ENCODE measurements around the gene POLR1C. TPM values are rescaled to one million over a fixed set of nuclear protein-coding genes. Genes with fewer than 3 reads are reported as not detected.
"Not testable (repeated sequence)": the region's sequence is repeated elsewhere in the genome, so short reads cannot be mapped to it uniquely, and the experiment has no call there.

The POLR1C gene
- total RNA-seq, 1 donor from 2014 or later = 36.1 TPM

DNA sequence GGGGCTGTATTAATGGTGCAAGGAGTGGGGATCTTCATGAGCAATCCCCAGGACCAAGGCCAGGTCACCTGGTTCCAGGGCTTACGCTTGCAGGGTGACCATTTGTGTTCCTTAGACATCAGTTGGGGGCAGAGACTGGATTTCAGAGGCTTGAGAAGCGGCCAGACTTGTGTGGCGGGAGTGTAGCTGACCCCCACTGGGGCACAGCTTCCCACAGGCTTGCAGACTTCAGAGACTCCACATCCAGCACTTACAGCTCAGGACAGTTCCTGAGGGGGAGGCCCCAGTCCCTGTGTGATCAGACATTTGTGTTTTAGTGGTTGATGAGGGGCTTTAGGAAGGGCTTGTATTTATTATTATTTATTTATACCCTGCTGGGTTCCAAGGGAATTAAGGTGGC is 24.2 kb upstream of the POLR1C start:
- no peak for DNase-seq (ENCODE audit: low read depth)

DNA sequence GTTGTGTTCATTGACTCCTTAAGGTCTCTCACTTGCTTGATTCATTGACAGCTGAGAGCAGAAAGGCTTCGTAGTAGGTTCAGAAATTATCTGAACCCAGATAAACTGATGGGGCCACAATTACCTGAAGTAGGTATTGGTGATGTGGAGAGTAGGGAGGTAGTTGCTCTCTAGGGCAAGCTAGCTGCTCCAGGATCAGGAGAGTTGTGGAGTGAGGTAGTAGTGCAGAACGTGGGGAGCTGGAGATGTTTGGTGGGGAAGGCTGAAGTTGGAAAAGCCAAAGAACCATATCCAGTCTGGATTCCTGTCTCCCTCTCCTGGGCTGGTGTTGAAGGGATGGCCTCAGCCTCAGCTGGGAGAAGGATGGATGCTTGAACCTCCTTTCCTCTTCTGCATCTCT is 23.7 kb upstream of the POLR1C start:
- DNase-seq (ENCODE audit: low read depth) = no peak

DNA sequence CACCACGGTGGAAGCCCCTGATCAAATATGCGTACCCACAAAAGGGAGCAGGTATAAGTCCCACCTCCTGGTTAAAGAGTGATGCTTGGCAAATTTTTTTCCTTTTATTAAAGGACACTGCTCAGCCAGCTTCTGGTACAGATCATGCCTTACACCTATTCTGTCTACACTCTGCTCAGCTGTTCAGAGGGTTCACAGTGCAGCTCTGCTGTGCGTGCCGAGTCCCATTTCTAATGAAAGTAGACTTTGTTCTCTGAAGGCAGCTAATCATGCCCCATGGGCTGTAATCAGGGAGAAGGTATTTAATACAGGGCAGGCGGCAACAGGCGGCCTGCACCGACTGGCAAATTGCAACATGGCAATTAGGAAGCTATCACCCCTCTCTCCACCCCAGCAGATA is 23.1 kb upstream of the POLR1C start:
- DNase-seq (ENCODE audit: low read depth) = no peak

DNA sequence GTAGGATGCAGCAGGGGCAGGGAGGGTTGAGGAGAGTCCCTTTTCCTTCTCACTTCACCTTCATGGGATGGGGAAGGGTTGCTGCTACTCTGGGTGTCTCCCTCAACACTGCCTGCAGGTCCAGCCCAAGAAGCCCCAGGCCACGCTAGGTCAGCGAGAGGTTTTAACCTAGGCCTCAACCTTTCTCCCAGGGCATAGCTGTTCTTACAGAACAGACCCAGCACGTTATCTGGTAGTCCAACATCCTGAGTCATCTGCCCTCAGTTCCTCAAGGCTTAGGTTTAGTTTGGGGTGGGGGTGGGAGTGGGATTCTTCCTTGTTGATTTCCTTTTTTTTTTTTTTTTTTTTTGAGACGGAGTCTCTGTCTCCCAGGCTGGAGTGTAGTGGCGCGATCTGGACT is 22.6 kb upstream of the POLR1C start:
- DNase-seq (ENCODE audit: low read depth) = no peak

DNA sequence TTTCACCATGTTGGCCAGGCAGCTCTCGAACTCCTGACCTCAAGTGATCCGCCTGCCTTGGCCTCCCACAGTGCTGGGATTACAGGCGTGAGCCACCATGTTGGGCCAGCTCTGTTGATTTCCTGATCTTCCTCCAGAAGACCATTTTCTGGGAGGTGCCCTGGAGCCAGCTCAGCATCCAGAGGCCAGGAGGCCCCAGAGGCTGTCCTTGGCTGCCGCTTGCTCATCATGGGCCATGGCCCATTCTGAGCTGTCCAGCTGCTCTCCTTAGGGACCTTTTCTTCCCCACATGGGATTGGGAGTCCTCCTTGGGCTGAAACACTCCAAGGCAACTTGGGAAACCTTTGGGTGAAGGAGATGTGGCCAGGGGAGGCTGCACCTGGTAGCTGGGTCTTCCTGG is 22.1 kb upstream of the POLR1C start:
- no peak for DNase-seq (ENCODE audit: low read depth)

DNA sequence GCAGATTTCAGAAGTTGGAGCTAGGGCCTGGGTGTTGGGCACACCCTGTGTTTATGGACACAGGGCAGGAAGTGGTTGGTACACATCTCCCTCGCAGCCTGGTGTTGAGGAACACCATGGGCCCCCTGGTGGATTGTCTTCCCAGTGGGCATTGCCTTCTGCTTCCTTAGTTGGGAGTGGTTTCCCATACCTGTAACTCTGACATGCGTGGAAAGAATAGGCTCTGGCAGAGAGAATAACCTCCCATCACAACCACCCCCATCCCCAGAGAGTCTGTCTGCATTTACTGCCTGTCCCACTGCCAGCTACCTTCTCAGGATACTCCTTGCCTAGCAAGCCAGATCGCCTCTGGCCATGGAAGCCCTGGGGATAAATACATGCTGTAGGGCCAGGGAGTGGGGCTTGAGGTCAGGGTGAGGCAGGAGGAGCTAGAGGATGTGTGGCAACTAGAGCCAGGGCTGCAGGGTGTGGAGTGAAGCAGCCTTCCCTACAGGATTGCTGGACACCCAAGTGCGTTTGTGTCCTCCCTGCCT is 21.4 kb upstream of the POLR1C start:
- DNase-seq (ENCODE audit: low read depth) = no peak

DNA sequence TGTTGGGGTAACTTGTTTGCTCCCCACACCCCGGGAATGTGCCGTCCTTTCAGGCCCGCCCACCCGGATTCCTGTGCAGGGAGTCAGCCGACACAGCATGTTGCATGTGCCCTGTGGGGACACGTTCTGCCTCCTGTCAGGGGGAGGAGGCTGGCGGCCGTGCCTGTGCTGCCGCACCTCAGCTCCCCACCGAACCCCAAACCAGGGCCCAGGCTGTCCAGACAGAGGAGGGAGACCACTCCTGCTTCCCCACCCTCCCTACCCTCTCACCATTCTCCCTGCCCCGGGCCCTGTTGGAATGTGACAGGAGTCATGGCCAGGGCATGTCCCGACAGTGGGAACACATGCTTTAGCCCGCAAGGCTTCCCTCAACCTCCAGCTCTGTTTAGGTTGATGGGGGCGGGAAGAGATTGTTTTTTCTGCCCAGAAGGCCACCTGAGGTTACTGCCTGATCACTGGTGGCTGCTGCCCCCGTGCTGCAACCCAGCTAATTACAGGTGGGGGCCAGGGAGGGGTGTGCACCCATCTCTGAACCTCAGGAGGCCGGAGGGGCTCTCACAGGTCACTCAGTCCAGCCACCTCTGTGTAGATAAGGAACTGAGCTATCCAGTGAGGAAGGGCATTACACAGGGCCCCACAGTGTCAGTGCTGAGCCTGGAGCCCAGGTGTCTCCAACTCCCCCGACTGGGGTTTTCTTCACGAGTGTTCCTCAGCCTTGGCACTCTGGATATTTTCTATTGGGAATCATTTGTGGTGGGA is 20.3 kb upstream of the POLR1C start:
- peak; percentile 62 for DNase-seq (ENCODE audit: low read depth)

DNA sequence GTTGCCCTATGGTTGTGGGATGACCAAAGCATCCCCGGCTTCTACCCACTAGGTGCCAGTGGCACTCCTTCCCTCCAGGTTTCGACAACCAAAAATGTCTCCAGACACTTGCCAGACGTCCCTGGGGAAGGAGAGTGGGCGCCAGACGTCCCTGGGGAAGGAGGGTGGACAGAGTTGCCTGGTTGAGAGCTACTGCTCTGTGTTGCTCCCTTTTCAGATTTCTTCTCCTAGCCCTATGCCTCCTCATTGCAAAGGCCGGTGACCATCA is 19.8 kb upstream of the POLR1C start:
- DNase-seq (ENCODE audit: low read depth) = no peak

DNA sequence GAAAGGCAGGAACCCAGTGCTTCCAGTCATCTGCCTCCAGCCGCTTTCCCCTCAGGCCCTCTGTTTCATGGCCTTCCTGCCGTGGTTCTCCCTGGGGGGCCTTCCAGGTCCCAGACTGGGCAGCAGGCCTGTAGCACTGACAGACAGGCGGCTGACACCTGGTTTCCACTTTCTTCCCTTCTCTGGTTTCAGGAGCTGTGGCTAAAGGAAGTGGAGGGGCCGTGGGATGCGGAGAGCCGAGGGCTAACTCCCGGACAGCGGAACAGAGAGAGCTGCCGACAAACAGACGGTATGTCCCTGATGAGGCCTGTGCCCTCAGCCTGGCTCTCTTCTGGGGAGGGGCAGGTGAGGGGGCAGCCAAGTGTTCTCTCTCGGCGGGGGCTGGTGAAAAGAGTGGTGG is 19.2 kb upstream of the POLR1C start:
- DNase-seq (ENCODE audit: low read depth) = no peak

DNA sequence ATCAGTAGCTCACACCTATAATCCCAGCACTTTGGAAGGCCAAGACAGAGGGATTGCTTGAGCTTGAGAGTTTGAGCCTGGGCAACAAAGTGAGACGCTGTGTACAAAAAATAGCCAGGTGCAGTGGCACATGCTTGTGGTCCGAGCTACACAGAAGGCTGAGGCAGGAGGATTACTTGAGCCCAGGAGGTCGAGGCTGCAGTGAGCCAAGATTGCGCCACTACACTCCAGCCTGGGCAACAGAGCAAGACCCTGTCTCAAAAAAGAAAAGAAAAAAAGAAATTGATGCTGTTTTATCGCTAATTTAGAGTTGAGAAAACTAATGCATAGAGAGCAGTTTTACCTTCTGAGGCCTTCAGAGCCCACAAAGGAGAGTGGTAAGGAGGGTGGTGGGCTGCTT is 18.6 kb upstream of the POLR1C start:
- not testable (repeated sequence) for DNase-seq (ENCODE audit: low read depth)

DNA sequence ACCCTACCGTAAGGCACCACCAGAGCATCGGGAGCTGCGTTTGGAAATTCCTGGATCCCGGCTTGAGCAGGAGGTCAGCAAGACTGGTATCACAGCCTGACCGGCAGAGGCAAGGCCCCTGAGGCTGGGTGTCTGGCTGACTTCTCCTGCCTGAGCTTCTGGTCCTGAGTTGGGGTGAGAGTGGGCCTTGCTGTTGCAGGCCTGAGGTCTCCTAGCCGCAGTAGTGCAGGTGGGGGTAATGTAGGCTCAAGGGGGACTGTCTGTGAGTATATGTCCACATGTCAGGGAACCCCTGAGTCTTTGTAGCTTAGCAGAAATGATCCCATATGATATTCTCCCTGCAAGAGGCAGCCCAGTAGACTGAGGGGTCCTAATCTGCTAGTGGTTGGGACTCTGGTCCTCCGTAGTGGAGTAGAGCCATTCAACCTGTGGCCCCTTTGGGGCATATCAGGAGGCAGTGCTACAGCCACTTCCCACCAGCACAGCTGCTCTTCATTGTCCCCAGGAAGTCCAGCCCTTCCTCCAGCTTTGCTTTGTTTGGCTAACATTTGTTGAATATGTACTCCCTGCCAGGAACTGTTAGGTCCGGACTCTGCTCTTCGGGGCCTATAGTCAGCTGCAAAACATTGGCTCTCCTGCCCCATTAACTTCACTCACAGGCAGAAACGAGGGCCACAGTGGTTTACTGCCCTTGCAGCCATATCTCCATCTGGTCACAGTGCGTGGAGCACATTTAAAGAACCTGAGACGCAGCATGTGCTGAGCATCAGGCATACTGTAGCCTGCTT is 17.7 kb upstream of the POLR1C start:
- no peak for DNase-seq (ENCODE audit: low read depth)

DNA sequence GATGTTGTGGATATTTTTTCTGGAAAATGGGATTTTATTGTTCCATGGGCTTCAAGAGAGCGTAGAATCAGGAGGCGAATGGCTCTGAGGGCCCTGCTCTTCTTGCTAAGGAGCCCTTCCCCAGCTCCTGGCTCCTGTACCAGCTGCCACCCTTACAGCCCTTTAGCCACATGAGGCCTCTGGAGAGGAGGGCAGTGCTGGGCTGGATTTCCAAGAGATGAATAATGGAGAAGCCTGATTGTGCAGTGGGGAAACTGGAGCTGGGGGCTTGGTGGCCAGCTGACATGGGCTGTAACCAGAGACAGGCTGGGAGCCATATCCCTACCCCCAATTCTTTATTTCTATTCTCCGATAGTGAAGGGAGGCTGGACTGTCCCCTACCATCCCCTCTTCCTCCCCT is 16.0 kb upstream of the POLR1C start:
- no peak for DNase-seq (ENCODE audit: low read depth)

DNA sequence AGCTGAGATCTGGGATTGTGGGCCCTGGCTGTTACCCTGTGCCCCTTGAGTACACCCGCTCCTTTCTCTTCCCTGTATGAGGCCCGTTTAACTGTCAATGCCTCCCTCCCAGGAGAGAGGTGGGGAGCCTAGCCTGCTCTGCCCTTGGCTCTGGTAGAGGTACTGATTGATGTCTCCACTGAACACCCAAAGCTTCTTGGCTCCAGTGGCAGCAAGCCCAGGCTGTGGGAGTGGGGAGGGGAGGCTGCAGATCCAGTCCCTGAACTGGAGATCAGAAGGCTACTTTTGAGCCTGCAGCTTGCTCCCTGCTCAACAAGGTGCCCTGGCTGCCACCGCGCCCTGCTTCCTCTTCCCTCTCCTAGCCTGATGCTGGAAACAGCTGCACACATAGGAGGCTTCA is 14.2 kb upstream of the POLR1C start:
- no peak for DNase-seq (ENCODE audit: low read depth)

DNA sequence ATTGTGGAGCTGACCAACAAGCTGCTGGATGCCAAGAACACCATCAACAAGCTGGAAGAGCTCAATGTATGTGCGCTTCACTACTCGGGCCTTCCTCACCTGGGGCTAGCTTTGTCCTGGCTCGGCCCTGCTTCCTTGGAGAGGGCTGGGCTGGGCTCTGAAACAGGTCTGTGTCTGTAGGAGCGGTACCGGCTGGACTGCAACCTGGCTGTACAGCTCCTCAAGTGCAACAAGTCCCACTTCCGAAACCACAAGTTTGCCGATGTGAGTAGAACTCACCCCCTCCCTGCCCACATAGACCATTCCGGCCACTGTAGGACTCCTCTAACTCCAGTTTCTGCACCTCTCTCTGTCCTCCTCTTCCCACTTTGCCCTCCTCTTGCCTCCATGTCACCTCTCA is 13.4 kb upstream of the POLR1C start:
- DNase-seq (ENCODE audit: low read depth) = no peak

DNA sequence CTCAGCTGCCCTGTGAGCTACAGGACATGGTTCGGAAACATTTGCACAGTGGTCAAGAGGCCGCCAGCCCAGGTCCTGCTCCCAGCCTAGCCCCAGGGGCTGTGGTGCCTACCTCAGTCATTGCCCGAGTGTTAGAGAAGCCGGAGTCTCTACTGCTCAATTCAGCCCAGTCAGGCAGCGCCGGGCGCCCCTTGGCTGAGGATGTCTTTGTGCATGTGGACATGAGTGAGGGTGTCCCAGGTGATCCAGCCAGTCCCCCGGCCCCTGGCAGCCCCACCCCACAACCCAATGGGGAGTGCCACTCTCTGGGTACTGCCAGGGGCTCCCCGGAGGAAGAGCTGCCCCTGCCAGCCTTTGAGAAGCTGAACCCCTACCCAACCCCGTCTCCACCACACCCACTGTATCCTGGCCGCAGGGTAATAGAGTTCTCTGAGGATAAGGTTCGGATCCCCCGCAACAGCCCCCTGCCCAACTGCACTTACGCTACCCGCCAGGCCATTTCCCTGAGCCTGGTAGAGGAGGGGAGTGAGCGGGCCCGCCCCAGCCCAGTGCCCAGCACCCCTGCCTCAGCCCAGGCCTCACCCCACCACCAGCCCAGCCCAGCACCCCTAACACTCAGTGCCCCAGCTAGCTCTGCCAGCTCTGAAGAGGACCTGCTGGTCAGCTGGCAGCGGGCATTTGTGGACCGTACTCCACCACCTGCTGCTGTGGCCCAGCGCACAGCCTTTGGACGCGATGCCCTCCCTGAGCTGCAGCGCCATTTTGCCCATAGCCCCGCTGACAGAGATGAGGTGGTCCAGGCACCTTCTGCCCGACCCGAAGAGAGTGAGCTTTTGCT is 11.9 kb upstream of the POLR1C start:
- no peak for DNase-seq (ENCODE audit: low read depth)

DNA sequence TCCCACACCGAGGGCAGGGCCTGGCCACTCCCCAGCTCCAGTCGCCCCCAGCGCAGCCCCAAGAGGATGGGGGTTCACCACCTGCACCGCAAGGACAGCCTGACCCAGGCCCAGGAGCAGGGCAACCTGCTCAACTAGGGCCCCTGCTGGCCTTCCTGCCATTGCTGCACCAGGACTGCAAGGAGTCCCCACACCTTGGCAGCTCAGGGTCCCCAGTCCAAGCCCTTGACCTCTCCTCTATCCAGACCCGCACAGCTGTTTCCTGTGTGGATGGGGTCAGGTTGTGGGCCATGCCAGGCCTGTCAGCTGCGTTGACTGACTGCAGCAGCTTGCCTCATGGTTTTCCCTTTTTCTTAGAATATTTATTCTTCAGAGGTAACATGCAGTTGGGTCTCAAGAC is 11.2 kb upstream of the POLR1C start:
- no peak for DNase-seq (ENCODE audit: low read depth)

DNA sequence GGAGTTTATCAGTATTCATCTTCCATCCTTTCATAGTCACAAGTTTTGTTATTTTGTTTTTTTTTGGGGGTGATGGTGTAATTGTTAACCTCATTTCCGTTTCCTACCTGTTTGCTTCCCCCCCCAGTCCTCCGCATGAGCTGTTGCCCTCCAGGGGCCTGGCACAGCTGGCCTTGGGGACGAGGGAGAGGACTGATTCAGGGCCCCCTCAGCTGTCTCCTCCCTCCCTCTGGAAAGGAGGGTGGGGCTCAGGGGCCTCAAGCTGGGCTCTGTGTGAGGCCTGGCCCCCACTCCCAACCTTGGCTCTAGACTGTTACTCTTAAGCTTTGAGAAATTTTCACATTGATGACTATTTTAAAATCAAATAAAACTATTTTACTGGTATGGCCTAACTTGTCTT is 10.7 kb upstream of the POLR1C start:
- no peak for DNase-seq (ENCODE audit: low read depth)

DNA sequence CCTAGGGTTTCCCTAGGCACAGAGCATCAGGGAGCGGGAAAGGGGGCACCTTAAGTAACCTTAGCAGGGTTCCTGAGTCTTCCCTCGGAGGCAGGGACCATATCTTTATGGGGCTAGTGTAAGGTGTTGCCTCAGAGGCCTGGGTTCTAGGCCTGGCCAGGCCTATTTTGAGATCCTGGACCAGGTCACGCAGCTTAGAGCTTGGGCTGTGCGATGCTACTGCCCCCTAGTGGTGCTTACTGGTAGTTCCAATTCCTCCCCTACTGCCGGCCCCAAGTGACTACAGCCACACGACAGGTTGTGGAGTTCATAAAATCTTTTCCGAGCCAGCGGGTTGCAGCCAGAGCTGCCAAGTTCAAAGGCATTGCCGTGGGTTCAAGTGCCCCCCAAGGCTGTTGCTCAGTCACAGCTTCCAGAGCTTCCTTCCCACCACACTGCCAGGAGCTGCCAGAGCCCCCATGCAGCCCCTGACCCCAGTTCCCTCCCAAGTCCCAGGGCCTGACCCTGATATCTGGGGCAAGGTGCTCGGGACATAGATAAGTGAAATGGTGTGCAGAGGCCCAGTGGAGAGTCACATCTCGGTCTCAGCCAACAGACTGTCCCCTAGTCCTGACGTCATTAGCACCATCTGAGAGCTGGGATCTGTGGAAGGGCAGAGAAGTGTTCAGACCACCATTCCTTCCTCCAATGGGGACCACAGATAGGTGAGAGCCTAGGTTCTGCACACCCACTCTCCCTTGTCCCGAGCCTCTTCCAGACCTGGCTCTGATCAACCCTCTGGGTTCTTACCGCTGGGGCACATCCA is 10.0 kb upstream of the POLR1C start:
- DNase-seq (ENCODE audit: low read depth) = peak; percentile 65

DNA sequence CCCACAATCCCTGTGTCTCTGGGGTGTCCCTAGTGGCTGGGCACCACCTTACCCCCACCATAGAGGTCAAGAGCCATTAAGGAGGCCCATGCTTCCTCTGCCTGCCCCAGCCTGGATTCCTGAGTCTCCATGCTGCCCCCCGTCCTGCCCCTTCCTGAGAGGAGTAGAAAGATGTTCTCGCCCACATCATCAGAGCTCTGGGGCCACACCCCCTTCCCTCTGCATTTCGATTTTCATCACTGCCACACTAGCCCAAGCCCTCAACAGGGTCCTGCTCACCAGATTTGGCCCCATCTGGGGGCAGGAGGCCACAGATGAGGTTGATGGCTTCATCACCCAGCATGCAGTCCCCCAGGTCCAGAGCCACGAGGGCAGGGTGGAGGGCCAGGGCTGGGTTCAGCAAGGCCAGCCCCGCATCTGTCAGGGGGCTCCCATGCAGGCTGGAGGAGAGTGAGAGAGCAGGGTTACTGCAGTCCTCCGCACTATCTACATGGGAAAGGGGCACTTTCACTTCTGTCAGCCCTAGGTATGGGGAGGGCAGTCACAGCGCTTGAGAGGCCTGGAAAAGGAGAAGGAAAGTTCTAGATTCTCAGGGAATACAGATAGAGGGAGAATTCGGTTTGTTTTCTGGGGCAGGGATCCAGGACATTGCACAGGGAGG is 8.3 kb upstream of the POLR1C start:
- no peak for DNase-seq (ENCODE audit: low read depth)

DNA sequence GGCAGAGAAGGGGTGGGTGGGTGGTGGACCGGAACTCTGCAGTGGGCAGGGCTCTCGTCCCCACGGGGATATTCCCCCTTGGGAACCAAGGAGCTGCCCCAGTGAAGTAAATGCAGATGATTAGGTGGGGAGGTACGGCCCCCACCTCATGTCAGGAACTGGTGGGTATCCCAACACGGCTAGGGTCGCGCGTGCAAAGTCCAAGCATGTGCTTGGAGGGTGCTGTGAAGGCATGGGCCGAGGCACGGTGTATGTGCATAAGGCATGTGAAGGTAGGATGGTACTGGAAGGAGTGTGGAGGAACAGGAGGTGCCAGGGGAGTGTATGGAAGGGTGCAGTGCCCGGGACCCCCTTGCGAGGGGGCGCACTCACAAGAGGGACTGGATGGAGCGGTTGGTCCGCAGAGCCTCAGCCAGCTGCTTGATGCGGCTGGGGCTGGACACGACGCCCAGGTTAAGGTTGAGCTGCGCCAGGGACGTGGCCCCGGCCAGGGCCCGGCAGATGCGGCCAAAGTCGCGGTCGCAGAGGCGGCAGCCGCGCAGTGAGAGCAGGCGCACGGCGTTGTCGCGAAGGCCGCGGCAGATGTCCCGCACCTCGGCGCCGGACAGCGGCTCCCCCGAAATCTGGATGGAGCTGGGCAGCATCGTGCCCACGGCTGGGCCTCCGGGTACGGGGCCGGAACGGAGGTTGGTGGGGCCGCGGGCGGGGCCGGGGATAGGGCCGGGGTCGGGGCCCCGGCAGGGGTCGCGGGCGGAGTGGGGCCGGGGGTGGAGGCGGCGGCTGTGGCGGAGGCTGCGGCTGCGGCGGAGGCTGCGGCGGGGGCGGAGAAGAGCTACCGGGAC is 7.5 kb upstream of the POLR1C start:
- DNase-seq (ENCODE audit: low read depth) = no peak
